IMR-90 (cell line): ENCODE results near the gene ASPG. TPM values are rescaled to one million over a fixed set of nuclear protein-coding genes. Genes with fewer than 3 reads are reported as not detected.

Source experiments
- ATAC-seq: fragments of 200-7000 bp; cut with Tn5 transposase; 2 replicates; pipeline ENCODE4 v1.9.1; 2020; ENCODE audit warnings: low read depth, mild to moderate bottlenecking, moderate library complexity
- BruUV-seq: library from RNA; stranded (reverse); fragments of 400-500 nt; replicated peaks from 2 replicates; lab custom pipeline; 2021; lab: Mats Ljungman, UMichigan
- CTCF ChIA-PET: fragments of 300-600 bp; formaldehyde crosslinking; extraction: SDS; loops from one replicate; lab custom pipeline; 2021; ENCODE audit warnings: antibody characterized with exemption; lab: Yijun Ruan, JAX
- POLR2A ChIA-PET: fragments of 300-600 bp; sonication (Branson Sonifier 250); formaldehyde crosslinking; loops from one replicate; lab custom pipeline; 2022; ENCODE audit warnings: antibody characterized with exemption; ENCODE audit not compliant: unreplicated experiment; lab: Charles Lee
- DNase-seq: peaks from one replicate; pipeline ENCODE4 v3.0.0; 2013
- H2AFZ ChIP-seq: replicated peaks from 2 replicates; pipeline ENCODE3; 2013; ENCODE audit warnings: low read length, mild to moderate bottlenecking; ENCODE audit not compliant: poor library complexity
- H2AK5ac ChIP-seq: 2 replicates; pipeline ENCODE4 v1.6.1; 2013; ENCODE audit warnings: low read depth, low read length, inconsistent platforms
- H2AK9ac ChIP-seq: replicated peaks from 2 replicates; pipeline ENCODE3; 2013; ENCODE audit warnings: mild to moderate bottlenecking, low read depth, low read length, moderate library complexity; ENCODE audit not compliant: poor library complexity
- H2BK120ac ChIP-seq: 2 replicates; pipeline ENCODE4 v1.6.1; 2013; ENCODE audit warnings: low read depth, low read length, inconsistent platforms
- H2BK15ac ChIP-seq: 3 replicates; pipeline ENCODE4 v1.6.1; 2013; ENCODE audit warnings: low read depth, low read length, inconsistent platforms
- H2BK20ac ChIP-seq: 2 replicates; pipeline ENCODE4 v1.6.1; 2013; ENCODE audit warnings: low read depth, mild to moderate bottlenecking, inconsistent platforms, low read length, moderate library complexity
- H2BK5ac ChIP-seq: 2 replicates; pipeline ENCODE4 v1.6.1; 2013; ENCODE audit warnings: mild to moderate bottlenecking, low read depth, low read length, inconsistent platforms; ENCODE audit not compliant: poor library complexity, severe bottlenecking
- H3K14ac ChIP-seq: replicated peaks from 2 replicates; pipeline ENCODE4 v1.6.1; 2013; ENCODE audit warnings: low read depth, low read length, inconsistent platforms
- H3K18ac ChIP-seq: 2 replicates; pipeline ENCODE4 v1.6.1; 2013; ENCODE audit warnings: low read depth, low read length, control low read depth
- H3K23ac ChIP-seq: 2 replicates; pipeline ENCODE4 v1.6.1; 2013; ENCODE audit warnings: low read depth, low read length, inconsistent platforms
- H3K27ac ChIP-seq: 2 replicates; pipeline ENCODE4 v1.5.1; 2013; ENCODE audit warnings: mild to moderate bottlenecking, control low read depth, low read length; ENCODE audit not compliant: insufficient read depth
- H3K27me3 ChIP-seq: 2 replicates; pipeline ENCODE4 v1.6.1; 2013; ENCODE audit warnings: low read length; ENCODE audit not compliant: control insufficient read depth, insufficient read depth
- H3K36me3 ChIP-seq: 2 replicates; pipeline ENCODE4 v1.6.1; 2013; ENCODE audit warnings: low read length, mixed read lengths; ENCODE audit not compliant: control insufficient read depth, insufficient read depth
- H3K4ac ChIP-seq: 2 replicates; pipeline ENCODE4 v1.6.1; 2013; ENCODE audit warnings: low read depth, low read length, inconsistent platforms
- H3K4me1 ChIP-seq: 2 replicates; pipeline ENCODE4 v1.6.1; 2013; ENCODE audit warnings: low read length, mixed read lengths; ENCODE audit not compliant: control insufficient read depth, insufficient read depth
- H3K4me2 ChIP-seq: 2 replicates; pipeline ENCODE4 v1.6.1; 2013; ENCODE audit warnings: low read depth, mild to moderate bottlenecking, control low read depth, low read length, moderate library complexity
- H3K4me3 ChIP-seq: 2 replicates; pipeline ENCODE4 v1.5.1; 2013; ENCODE audit warnings: low read depth, mild to moderate bottlenecking, control low read depth, low read length, moderate library complexity; ENCODE audit not compliant: insufficient read depth
- H3K56ac ChIP-seq: 2 replicates; pipeline ENCODE4 v1.6.1; 2013; ENCODE audit warnings: low read length, inconsistent platforms; ENCODE audit not compliant: insufficient read depth; ENCODE audit errors: extremely low read depth
- H3K79me1 ChIP-seq, 2 experiments: 2 replicates each; pipeline ENCODE4 v1.6.1; 2013; ENCODE audit warnings: low read length in 2 of 2, inconsistent platforms in 1 of 2, low read depth in 1 of 2
- H3K9ac ChIP-seq: 2 replicates; pipeline ENCODE4 v1.6.1; 2013; ENCODE audit warnings: low read depth, low read length, control low read depth
- H3K9me1 ChIP-seq: 2 replicates; pipeline ENCODE4 v1.6.1; 2013; ENCODE audit warnings: low read length, inconsistent platforms; ENCODE audit not compliant: insufficient read depth
- H3K9me3 ChIP-seq: 2 replicates; pipeline ENCODE4 v1.6.1; 2013; ENCODE audit warnings: low read length; ENCODE audit not compliant: control insufficient read depth, insufficient read depth
- H4K20me1 ChIP-seq: 2 replicates; pipeline ENCODE4 v1.6.1; 2013; ENCODE audit warnings: low read length, inconsistent platforms; ENCODE audit not compliant: insufficient read depth
- H4K5ac ChIP-seq: 2 replicates; pipeline ENCODE4 v1.6.1; 2013; ENCODE audit warnings: mild to moderate bottlenecking, low read depth, low read length, control low read depth
- H4K8ac ChIP-seq, 2 experiments: 2 replicates each; pipeline ENCODE4 v1.6.1; 2013; ENCODE audit warnings: low read depth in 2 of 2, low read length in 2 of 2, control low read depth in 1 of 2, inconsistent platforms in 1 of 2
- H4K91ac ChIP-seq: 2 replicates; pipeline ENCODE4 v1.6.1; 2013; ENCODE audit warnings: low read depth, low read length, inconsistent platforms; ENCODE audit not compliant: insufficient read depth
- BHLHE40 ChIP-seq: fragments of 150-350 bp; IDR thresholded peaks from 2 replicates; pipeline ENCODE4 v1.6.1; 2016; ENCODE audit warnings: mild to moderate bottlenecking, low read depth, low read length
- CHD1 ChIP-seq: IDR thresholded peaks from 2 replicates; pipeline ENCODE4 v1.6.1; 2012; ENCODE audit warnings: low read depth, low read length, improper control_type of control experiment
- NFE2L2 ChIP-seq: fragments of 150-350 bp; IDR thresholded peaks from 2 replicates; pipeline ENCODE4 v1.6.1; 2016; ENCODE audit warnings: low read depth, mild to moderate bottlenecking, low read length
- WGBS, 2 experiments: methylation state at CpG; one replicate each; pipeline versions ENCODE4 v1.1.5 to v1.1.7; 2013; ENCODE audit warnings: missing lambda C conversion rate in 2 of 2; ENCODE audit not compliant: insufficient read length in 1 of 2; ENCODE audit errors: extremely low coverage in 2 of 2; 5-methylcytosine and 5-hydroxymethylcytosine counted together
- dilution Hi-C: fragments of 300-500 bp; cut with HindIII; formaldehyde crosslinking; loops from one replicate; pipeline ENCODE4 v1.14.3; 2018; ENCODE audit warnings: low sequenced_read_pairs; ENCODE audit not compliant: unreplicated experiment
- in situ Hi-C: fragments of 300-500 bp; cut with MboI; formaldehyde crosslinking; loops from 3 replicates; pipeline ENCODE4 v1.14.3; 2019; ENCODE audit warnings: low sequenced_read_pairs, inconsistent platforms, mixed read lengths
- intact Hi-C: fragments of 100-400 bp; cut with micrococcal nuclease; formaldehyde crosslinking; loops from 2 replicates; pipeline ENCODE4 v1.10.0; 2022
- polyA plus RNA-seq, 3 experiments: library from polyadenylated mRNA; depleted of rRNA; stranded (reverse); fragments of >200 nt; gene quantifications; 2 replicates each; pipeline ENCODE4 v1.2.3, GENCODE V29; 2012; ENCODE audit warnings: low replicate concordance in 1 of 3
- total RNA-seq: library from RNA; depleted of rRNA; stranded (reverse); fragments of >200 nt; gene quantifications from 2 replicates; pipeline ENCODE4 v1.2.3, GENCODE V29; 2012

The ASPG gene
- total and polyA plus RNA-seq, 2 of the 4 experiments (the other 2 are of a cell fraction): not detected

DNA sequence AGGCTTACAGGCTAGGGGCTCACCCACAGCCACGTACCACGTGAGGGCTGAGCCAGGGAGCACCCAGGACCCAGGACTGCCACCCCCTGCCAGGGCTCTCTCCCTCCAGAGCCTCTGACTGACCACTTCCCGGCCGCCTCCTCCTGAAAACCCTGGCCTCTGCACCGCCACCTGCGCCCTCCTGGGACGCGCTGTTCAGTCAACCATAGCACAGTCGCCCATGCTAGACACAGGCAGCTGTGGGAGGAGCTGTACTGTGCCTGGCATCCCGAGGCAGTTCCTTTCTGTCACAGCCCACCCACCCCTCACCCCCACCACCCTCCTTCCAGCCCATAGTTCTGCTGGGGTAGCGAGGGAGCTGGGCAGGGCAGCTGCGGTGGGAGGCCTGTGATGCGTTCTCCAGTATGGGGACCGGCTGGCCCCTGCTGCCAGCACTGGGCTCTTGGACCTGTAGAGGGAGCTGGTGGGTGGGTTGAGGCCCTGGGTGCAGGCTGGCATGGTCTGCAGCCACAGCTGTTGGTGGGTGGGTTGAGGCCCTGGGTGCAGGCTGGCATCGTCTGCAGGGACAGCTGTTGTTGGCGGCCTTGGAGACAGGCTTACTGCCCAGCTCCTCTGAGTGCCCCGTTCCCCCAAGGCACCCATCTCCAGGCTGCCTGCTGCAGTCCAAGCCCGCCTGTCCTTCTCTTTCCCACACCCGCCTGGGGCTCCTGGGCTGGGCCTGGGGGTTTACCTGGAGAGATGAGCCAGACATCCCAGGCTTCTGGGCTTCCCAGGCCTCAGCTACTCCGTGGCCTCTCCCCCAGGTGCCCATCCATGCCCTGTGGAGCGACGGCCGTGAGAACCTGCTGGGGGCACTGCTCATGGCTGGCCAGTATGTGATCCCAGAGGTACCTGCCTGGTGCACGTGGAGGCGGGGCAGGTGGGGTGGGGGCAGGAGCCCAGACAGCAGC, 11.5 kb downstream of the ASPG start:
- Histone ChIP-seq H2BK15ac (no peak overlapping the region), H2AK9ac (no peak overlapping the region), H2AK5ac (no peak overlapping the region), H3K36me3 (no peaks in the 10 kb centered on the region), H3K27me3 (no peaks in the 10 kb centered on the region), H3K18ac (no peak overlapping the region), H3K79me1 (no peaks in the 10 kb centered on the region), H2BK20ac (no peak overlapping the region), H3K14ac (no peak overlapping the region), H3K9ac (no peak overlapping the region), H3K4ac (no peak overlapping the region), H3K4me3 (no peak overlapping the region), H2BK5ac (no peak overlapping the region), H2AFZ (no peak overlapping the region), H3K56ac (no peak overlapping the region), H3K4me1 (no peaks in the 10 kb centered on the region), H4K91ac (no peak overlapping the region), H4K20me1 (no peaks in the 10 kb centered on the region), H3K27ac (no peak overlapping the region), H4K5ac (no peak overlapping the region), H3K9me1 (no peaks in the 10 kb centered on the region), H4K8ac (no peak overlapping the region), H3K4me2 (no peak overlapping the region), H2BK120ac (no peak overlapping the region), H3K23ac (no peak overlapping the region), H3K9me3 (no peaks in the 10 kb centered on the region)
- POLR2A ChIA-PET: no interaction called here
- ATAC-seq (no peak), DNase-seq (no peak)
- in situ Hi-C loops (loop anchor here (25.0 kb wide), 2 partner anchors 465 to 540 kb away; no protein-coding TSS in a partner anchor), dilution Hi-C loops (no loop called here), intact Hi-C loops (no loop called here)
- no peak for TF ChIP-seq NFE2L2
- TF ChIP-seq BHLHE40: no peak
- TF ChIP-seq CHD1: no peak
- WGBS, 2 experiments: 65% methylated on average over 6 of the region's 25 CpGs; no CpG with 5 or more reads in 1 of the 2 experiments
- no TSS peak for BruUV-seq
- CTCF ChIA-PET: interaction anchor here (0.5 kb wide), 1 partner anchor 523 kb away, joined by 3 read pairs; no protein-coding TSS in a partner anchor
